NCI-H524 (cell line): Measurements from ENCODE around the gene RGS6.

Source experiments
- DNase-seq, 2 experiments: peaks; one replicate each; lab custom pipeline; 2025; lab: John Stamatoyannopoulos, UW

Gene RGS6

DNA sequence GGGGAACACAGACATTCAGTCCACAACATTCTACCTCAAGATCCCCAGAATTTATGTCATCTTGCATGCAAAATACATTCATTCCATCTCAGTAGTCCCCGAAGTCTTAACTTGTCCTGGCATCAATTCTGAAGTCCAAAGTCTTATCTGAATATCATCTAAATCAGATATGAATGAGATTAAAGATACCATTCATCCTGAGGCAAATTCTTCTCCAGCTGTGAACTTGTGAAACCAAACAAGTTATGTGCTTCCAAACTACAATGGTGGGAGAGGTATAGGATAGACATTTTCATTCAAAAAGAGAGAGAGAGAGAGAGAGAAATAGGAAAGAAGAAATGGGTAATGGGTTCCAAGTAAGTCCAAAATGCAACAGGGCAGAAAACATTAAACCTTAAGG, 571.0 kb downstream of the RGS6 start:
- no peak for DNase-seq

DNA sequence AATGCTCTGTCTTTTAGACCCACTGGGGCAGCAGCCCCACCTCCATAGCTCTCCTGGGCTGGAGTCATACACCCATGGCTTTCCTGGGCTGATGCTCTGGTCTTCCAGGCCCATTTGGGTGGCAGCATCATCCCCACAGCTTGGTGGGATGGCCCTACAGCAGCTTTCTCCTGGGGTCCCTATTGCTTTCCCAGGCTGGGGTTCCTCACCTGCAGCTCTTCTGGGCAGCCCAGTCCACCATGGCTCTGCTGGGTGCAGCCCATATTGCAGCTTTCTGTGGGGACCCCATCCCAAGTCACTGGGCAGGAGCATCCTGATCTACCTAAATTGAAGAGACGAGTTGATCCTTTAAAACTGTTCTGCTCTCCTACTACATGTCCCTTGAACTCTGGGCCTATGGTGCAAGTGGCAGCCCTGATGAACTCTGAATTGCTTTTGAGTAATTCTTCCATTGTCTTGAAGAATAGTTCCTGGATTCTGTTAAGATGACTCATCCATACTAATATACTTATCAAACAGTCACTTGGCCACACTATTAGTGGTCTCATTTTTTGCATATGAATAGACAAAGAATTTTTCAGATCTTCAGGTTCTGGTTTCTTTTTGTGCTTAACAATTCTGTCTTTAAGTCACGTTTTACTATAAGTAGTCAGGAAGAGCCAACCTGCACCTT, 571.6 kb downstream of the RGS6 start:
- no peak for DNase-seq

DNA sequence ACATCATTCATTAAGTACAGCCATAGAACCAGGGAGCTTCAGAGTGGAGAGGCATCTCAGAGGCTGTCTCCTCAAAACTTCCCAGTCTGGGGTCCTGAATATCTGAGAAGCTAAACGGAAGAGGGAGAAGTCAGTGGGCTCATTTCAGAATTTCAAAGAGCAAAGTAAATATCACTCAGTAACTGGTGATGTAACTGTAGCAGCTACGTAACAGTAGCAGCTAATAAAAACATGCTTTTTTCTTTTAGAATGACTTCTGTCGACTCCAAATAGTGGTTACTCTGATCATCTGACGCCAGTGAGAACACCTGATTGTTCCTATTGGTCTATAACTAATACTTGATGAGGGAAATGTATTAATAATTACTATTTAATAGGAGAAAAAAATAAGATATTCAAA, 578.3 kb downstream of the RGS6 start:
- no peak for DNase-seq

GRCh38 chr14:72512281-72512680, 580.1 kb downstream of the RGS6 start:
- no peak for DNase-seq

DNA sequence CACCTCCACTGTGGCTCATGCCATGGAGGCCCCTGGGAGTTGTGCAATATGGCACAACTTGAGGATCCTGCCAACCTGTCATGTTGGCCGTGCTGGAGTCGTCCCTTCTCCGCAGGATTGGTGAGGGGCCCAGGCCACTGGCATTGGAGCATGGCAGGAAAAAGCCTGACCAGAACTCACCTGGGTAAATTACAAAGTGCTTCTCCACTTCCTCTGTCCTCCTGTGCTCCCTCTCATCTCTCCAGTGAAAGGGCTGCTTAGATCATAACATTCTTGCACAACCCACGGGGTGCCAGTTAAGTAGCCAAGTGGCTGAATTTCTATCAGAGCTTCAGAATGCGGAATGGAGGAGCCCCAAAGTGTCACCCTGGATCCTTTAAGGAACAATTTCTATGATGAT, 580.7 kb downstream of the RGS6 start:
- DNase-seq: no peak

DNA sequence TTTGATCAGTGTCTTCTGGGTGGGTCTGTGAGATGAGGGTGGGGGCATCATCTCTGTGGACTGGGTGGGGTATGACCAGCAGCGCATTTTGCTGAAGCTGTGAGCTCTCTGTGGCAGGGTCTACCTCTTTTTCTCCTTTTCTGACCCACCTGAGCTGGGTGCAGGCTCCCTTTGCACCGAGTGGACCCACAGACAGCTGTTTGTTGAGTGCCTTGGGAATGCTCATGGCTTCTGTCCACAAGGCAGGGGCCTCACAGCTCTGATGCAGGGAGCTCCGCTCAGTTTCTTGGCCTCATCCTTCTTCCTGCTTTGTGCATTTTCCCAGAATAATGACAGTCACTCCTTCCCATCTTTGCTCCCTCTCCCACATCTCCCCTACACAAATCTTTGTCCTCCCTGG, 581.1 kb downstream of the RGS6 start:
- DNase-seq: no peak

GRCh38 chr14:72513965-72514659, 581.9 kb downstream of the RGS6 start:
- peak; percentile 28 to 78 for DNase-seq

DNA sequence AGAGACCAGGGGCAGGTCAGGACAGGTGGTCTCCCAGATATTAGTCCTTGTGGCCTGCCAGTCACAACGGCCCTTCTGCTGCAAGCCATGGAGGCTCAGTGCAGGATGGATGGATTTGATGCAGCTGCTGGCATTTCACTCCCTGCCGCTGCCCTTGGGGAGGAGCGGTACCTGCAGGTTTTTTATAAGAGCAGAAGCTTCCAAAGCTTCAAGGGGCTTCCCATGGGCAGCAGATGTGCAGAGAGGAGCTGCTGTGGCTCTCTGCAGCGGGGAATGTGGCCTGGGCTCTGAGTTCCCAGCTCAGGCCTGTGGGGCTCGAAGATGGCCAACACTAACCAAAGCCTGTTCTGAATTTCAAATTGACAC, 582.4 kb downstream of the RGS6 start:
- DNase-seq: peak; percentile 56 to 81

GRCh38 chr14:72515779-72516770, 583.8 kb downstream of the RGS6 start:
- peak; percentile 84 to 93 for DNase-seq

GRCh38 chr14:72516936-72517700, 584.9 kb downstream of the RGS6 start:
- peak; percentile 88 to 96 for DNase-seq

DNA sequence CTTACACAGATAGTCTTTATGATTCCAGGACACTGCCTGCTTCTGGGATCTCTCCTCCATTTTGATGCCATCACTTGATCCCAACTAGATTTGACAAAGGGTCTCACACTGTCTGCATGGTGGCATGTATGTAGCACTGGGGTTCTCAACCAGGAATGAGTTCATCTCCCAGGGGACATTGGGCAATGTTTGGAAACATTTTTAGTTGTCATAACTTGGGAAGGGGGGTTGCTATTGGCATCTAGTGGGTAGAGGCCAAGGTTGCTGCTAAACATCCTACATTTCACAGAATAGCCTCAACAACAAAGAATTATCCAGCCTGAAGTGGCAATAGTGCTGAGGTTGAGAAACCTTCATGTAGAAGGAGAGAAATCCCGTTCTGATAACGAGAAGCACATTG, 585.5 kb downstream of the RGS6 start:
- DNase-seq: peak in 1 of 2 experiments; percentile 35

GRCh38 chr14:72518809-72519377, 586.7 kb downstream of the RGS6 start:
- no peak for DNase-seq

DNA sequence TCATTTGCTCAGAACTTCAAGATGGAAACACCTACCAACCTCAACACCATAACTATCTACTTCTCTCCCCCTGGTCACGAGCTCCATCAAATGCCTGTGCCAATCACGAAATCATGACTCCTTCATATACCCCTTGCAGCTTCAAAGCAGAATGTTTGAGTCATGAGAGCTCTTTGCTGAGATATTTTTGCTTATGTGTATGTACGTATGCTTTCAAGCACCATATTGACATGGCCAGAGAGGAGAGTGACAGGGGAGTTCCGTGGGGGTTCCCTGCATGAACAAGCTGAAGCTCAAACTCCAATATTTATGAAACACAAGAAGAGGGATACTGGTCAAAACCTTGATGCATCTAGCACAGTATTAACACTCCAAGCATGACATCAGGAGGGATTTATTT, 587.3 kb downstream of the RGS6 start:
- DNase-seq: no peak

GRCh38 chr14:72521045-72521444, 588.8 kb downstream of the RGS6 start:
- DNase-seq: no peak

GRCh38 chr14:72521968-72522741, 589.9 kb downstream of the RGS6 start:
- DNase-seq: no peak

- DNase-seq: no peak
Measured at GRCh38 chr14:72522847-72523246, 590.6 kb downstream of the RGS6 start.

GRCh38 chr14:72523424-72524294, 591.4 kb downstream of the RGS6 start:
- no peak for DNase-seq

DNA sequence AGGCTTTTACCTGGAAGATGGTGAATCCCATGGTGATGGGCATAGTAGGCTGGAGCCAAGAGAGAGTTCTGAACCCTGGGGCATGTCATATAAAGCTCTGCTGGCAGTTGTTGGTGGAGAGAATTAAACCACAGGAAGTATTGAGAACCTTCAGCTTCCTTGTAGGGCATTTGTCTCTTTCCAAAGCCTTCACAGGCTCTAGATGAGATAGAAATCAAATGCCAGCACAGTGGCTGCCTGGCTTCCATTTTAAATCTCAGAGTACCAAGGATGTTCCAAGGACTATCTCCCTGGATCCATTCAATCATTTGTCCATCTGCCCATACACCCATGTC, 592.0 kb downstream of the RGS6 start:
- no peak for DNase-seq

- no peak for DNase-seq
Measured at GRCh38 chr14:72525087-72525915, 593.1 kb downstream of the RGS6 start.
